H9 (cell line): ENCODE data around the gene IGF1R. TPM values are rescaled to one million over a fixed set of nuclear protein-coding genes. Genes with fewer than 3 reads are reported as not detected.

Source experiments
- DNase-seq: peaks from one replicate; pipeline ENCODE4 v3.0.0-alpha.2; 2017
- H2AFZ ChIP-seq: one replicate; pipeline ENCODE4 v1.6.1; 2013; ENCODE audit warnings: mild to moderate bottlenecking, low read length, control low read depth, moderate library complexity
- H2AK5ac ChIP-seq: 2 replicates; pipeline ENCODE4 v1.6.1; 2013; ENCODE audit warnings: low read length, control low read depth, mixed read lengths; ENCODE audit not compliant: insufficient read length
- H2BK120ac ChIP-seq: one replicate; pipeline ENCODE4 v1.6.1; 2013; ENCODE audit warnings: low read depth, mild to moderate bottlenecking, low read length, control low read depth, inconsistent platforms; ENCODE audit not compliant: poor library complexity, severe bottlenecking
- H2BK12ac ChIP-seq: 2 replicates; pipeline ENCODE4 v1.6.1; 2013; ENCODE audit warnings: low read length, control low read depth, mixed read lengths, low read depth; ENCODE audit not compliant: insufficient read length
- H2BK15ac ChIP-seq: 2 replicates; pipeline ENCODE4 v1.6.1; 2013; ENCODE audit warnings: low read depth, low read length, control low read depth
- H2BK20ac ChIP-seq: one replicate; pipeline ENCODE4 v1.6.1; 2013; ENCODE audit warnings: low read depth, mild to moderate bottlenecking, low read length, control low read depth, inconsistent platforms; ENCODE audit not compliant: poor library complexity, severe bottlenecking
- H2BK5ac ChIP-seq: 2 replicates; pipeline ENCODE4 v1.6.1; 2013; ENCODE audit warnings: low read length, control low read depth, mixed read lengths; ENCODE audit not compliant: insufficient read length
- H3K14ac ChIP-seq: 2 replicates; pipeline ENCODE4 v1.6.1; 2013; ENCODE audit warnings: low read length, control low read depth; ENCODE audit not compliant: insufficient read depth
- H3K18ac ChIP-seq: 2 replicates; pipeline ENCODE4 v1.6.1; 2013; ENCODE audit warnings: low read depth, mild to moderate bottlenecking, mixed read lengths, low read length, control low read depth; ENCODE audit not compliant: insufficient read length
- H3K23ac ChIP-seq: 2 replicates; pipeline ENCODE4 v1.6.1; 2013; ENCODE audit warnings: low read length, control low read depth, mixed read lengths, low read depth; ENCODE audit not compliant: insufficient read length
- H3K23me2 ChIP-seq: 2 replicates; pipeline ENCODE4 v1.6.1; 2013; ENCODE audit warnings: low read depth, mild to moderate bottlenecking, mixed read lengths, low read length, control low read depth; ENCODE audit not compliant: insufficient read length, poor library complexity, severe bottlenecking
- H3K27ac ChIP-seq: 2 replicates; pipeline ENCODE4 v1.5.1; 2013; ENCODE audit warnings: low read length, control low read depth, mixed read lengths, low read depth; ENCODE audit not compliant: insufficient read length
- H3K27me3 ChIP-seq: 2 replicates; pipeline ENCODE4 v1.6.1; 2013; ENCODE audit warnings: low read length, control low read depth, inconsistent platforms; ENCODE audit not compliant: insufficient read depth
- H3K4ac ChIP-seq: 2 replicates; pipeline ENCODE4 v1.6.1; 2013; ENCODE audit warnings: low read depth, mild to moderate bottlenecking, control low read depth, inconsistent platforms, low read length, moderate library complexity
- H3K4me1 ChIP-seq: 2 replicates; pipeline ENCODE4 v1.6.1; 2013; ENCODE audit warnings: low read length, control low read depth, inconsistent platforms; ENCODE audit not compliant: insufficient read depth
- H3K4me2 ChIP-seq: 2 replicates; pipeline ENCODE4 v1.6.1; 2013; ENCODE audit warnings: low read length, control low read depth, mixed read lengths; ENCODE audit not compliant: insufficient read length, insufficient read depth
- H3K56ac ChIP-seq: 2 replicates; pipeline ENCODE4 v1.6.1; 2013; ENCODE audit warnings: low read depth, mild to moderate bottlenecking, mixed read lengths, low read length, control low read depth; ENCODE audit not compliant: insufficient read length
- H3K79me1 ChIP-seq: 2 replicates; pipeline ENCODE4 v1.6.1; 2013; ENCODE audit warnings: low read depth, mild to moderate bottlenecking, moderate library complexity, low read length, control low read depth, inconsistent platforms; ENCODE audit not compliant: insufficient read depth, poor library complexity, severe bottlenecking
- H3K79me2 ChIP-seq: 2 replicates; pipeline ENCODE4 v1.6.1; 2013; ENCODE audit warnings: low read length, control low read depth, inconsistent platforms; ENCODE audit not compliant: insufficient read depth
- H3K9ac ChIP-seq: 2 replicates; pipeline ENCODE4 v1.6.1; 2013; ENCODE audit warnings: low read length, control low read depth, mixed read lengths; ENCODE audit not compliant: insufficient read length; ENCODE audit errors: extremely low read depth
- H3K9me3 ChIP-seq: one replicate; pipeline ENCODE4 v1.6.1; 2013; ENCODE audit warnings: low read depth, low read length, inconsistent platforms; ENCODE audit not compliant: control insufficient read depth
- H3T11ph ChIP-seq: one replicate; pipeline ENCODE4 v1.6.1; 2013; ENCODE audit warnings: mild to moderate bottlenecking, low read length, control low read depth, inconsistent platforms
- H4K20me1 ChIP-seq: one replicate; pipeline ENCODE4 v1.6.1; 2013; ENCODE audit not compliant: control insufficient read depth, insufficient read length, insufficient read depth
- H4K5ac ChIP-seq: 2 replicates; pipeline ENCODE4 v1.6.1; 2013; ENCODE audit warnings: low read depth, mild to moderate bottlenecking, mixed read lengths, low read length, control low read depth; ENCODE audit not compliant: insufficient read length
- H4K8ac ChIP-seq: replicated peaks from 2 replicates; pipeline ENCODE4 v1.6.1; 2013; ENCODE audit warnings: low read length, control low read depth, mixed read lengths, low read depth; ENCODE audit not compliant: insufficient read length
- H4K91ac ChIP-seq: 2 replicates; pipeline ENCODE4 v1.6.1; 2013; ENCODE audit warnings: low read depth, mild to moderate bottlenecking, moderate library complexity, mixed read lengths, low read length, control low read depth; ENCODE audit not compliant: insufficient read length
- H3K27ac Mint-ChIP-seq, 3 experiments: 2 replicates in 2 of 3; 3 replicates in 1 of 3; pipeline ENCODE4 v1.8.0; 2020 to 2021; ENCODE audit warnings: mixed read lengths in 3 of 3, mild to moderate bottlenecking in 1 of 3, moderate library complexity in 1 of 3
- H3K27me3 Mint-ChIP-seq: 2 replicates; pipeline ENCODE4 v1.8.0; 2021; ENCODE audit warnings: low read depth, mild to moderate bottlenecking, moderate library complexity, mixed read lengths
- H3K36me3 Mint-ChIP-seq, 3 experiments: 2 replicates in 2 of 3; 3 replicates in 1 of 3; pipeline ENCODE4 v1.8.0; 2020 to 2021; ENCODE audit warnings: low read depth in 3 of 3, mixed read lengths in 3 of 3; ENCODE audit not compliant: insufficient read depth in 1 of 3
- H3K4me1 Mint-ChIP-seq, 2 experiments: 2 replicates each; pipeline ENCODE4 v1.8.0; 2020; ENCODE audit warnings: mixed read lengths in 2 of 2
- H3K4me3 Mint-ChIP-seq, 2 experiments: 2 replicates in 1 of 2; 3 replicates in 1 of 2; pipeline ENCODE4 v1.8.0; 2020 to 2021; ENCODE audit warnings: mild to moderate bottlenecking in 2 of 2, mixed read lengths in 2 of 2, moderate library complexity in 1 of 2
- H3K9me3 Mint-ChIP-seq, 2 experiments: 2 replicates in 1 of 2; 3 replicates in 1 of 2; pipeline ENCODE4 v1.8.0; 2020; ENCODE audit warnings: mild to moderate bottlenecking in 2 of 2, mixed read lengths in 2 of 2, moderate library complexity in 1 of 2
- WGBS: extraction: QIAGEN DNeasy Blood & Tissue Kit; methylation state at CpG from one replicate; pipeline ENCODE4 v1.1.7; 2013; ENCODE audit warnings: missing lambda C conversion rate, low lambda C conversion rate, mixed read lengths; ENCODE audit not compliant: insufficient read length; ENCODE audit errors: extremely low coverage; 5-methylcytosine and 5-hydroxymethylcytosine counted together
- total RNA-seq: library from RNA; stranded (reverse); gene quantifications from 2 replicates; pipeline ENCODE4 v1.2.1, GENCODE V29; 2021
- TF ChIP-seq, protein P1 (sequence below): fragments of 200-600 bp; sonication (generic); conservative IDR thresholded peaks from 3 replicates; pipeline ENCODE4 v1.8.0; 2021; ENCODE audit warnings: antibody characterized with exemption, mild to moderate bottlenecking

The IGF1R gene
- total RNA-seq, 1 experiment from 2014 or later, result 70.0 TPM

GRCh38 chr15:98727115-98728040 is 79.0 kb downstream of the IGF1R start:
- Histone ChIP-seq H3K4ac (no peak overlapping the region), H3K4me1 (peaks cover 26% of the 10 kb centered on the region; the same call in 1 of the 2 replicates), H3K14ac (no peak overlapping the region; the same call in 1 of the 2 replicates), H4K8ac (no peak overlapping the region), H2BK20ac (no peak overlapping the region), H4K5ac (no peak overlapping the region), H4K20me1 (no peaks in the 10 kb centered on the region), H3K79me1 (peaks cover 14% of the 10 kb centered on the region), H3K27ac (no peak overlapping the region), H3K9ac (no peak overlapping the region), H3K27me3 (no peaks in the 10 kb centered on the region), H3K18ac (no peak overlapping the region), H3T11ph (no peak overlapping the region), H3K23me2 (no peaks in the 10 kb centered on the region), H3K23ac (no peak overlapping the region), H3K56ac (no peak overlapping the region), H3K9me3 (no peaks in the 10 kb centered on the region), H2AFZ (no peak overlapping the region), H2AK5ac (no peak overlapping the region), H2BK12ac (no peak overlapping the region), H2BK15ac (no peak overlapping the region), H3K4me2 (no peak overlapping the region), H3K79me2 (peaks cover 63% of the 10 kb centered on the region; the same call in 1 of the 2 replicates), H2BK5ac (no peak overlapping the region), H2BK120ac (no peak overlapping the region), H4K91ac (no peak overlapping the region)
- H3K36me3 Mint-ChIP-seq, result peaks cover 3 to 5% (median 4%) of the 10 kb centered on the region in 3 experiments; a peak in 3 of 7 replicates
- no peaks in the 10 kb centered on the region for H3K9me3 Mint-ChIP-seq
- peak overlapping the region; percentile 68 to 94 (median 89); a peak in 6 of 7 replicates for H3K27ac Mint-ChIP-seq
- peak; percentile 88 for DNase-seq
- H3K27me3 Mint-ChIP-seq, result no peaks in the 10 kb centered on the region
- H3K4me3 Mint-ChIP-seq, result peak overlapping the region in 1 of 2 experiments; percentile 24; a peak in 2 of 5 replicates
- TF ChIP-seq, protein P1, sequence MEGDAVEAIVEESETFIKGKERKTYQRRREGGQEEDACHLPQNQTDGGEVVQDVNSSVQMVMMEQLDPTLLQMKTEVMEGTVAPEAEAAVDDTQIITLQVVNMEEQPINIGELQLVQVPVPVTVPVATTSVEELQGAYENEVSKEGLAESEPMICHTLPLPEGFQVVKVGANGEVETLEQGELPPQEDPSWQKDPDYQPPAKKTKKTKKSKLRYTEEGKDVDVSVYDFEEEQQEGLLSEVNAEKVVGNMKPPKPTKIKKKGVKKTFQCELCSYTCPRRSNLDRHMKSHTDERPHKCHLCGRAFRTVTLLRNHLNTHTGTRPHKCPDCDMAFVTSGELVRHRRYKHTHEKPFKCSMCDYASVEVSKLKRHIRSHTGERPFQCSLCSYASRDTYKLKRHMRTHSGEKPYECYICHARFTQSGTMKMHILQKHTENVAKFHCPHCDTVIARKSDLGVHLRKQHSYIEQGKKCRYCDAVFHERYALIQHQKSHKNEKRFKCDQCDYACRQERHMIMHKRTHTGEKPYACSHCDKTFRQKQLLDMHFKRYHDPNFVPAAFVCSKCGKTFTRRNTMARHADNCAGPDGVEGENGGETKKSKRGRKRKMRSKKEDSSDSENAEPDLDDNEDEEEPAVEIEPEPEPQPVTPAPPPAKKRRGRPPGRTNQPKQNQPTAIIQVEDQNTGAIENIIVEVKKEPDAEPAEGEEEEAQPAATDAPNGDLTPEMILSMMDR, result no peak
- WGBS, result no CpG with 5 or more reads among the region's 20 CpGs
- H3K4me1 Mint-ChIP-seq, result peaks cover 52 to 58% of the 10 kb centered on the region in 2 experiments
